ENCODE results near the gene CDH24. TPM values are rescaled to one million over a fixed set of nuclear protein-coding genes. Genes with fewer than 3 reads are reported as not detected.

CDH24 gene
- polyA plus RNA-seq, 1 donor from 2014 or later: 31.7 TPM

DNA sequence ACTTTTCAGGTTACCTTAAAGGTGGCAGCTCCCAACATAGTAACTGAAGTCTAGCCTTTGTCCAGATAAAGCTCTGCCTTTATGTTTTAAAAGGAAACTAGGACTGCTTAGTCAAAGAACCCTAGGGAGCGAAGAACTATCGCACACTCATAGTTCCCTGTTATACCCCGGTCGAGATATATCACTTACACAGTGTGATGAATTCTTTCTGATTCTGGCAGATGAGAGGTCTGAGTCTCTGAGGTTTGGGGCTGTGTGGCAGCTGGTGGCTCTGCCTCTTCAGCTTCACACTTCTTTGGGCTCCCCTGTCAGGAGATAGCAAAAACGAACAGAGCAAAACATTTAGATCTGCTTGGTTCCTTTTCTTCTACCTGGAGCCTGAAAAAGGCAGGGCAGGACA, 20.6 kb upstream of the CDH24 start:
- Histone ChIP-seq H3K9ac (ENCODE audit: low read length) (no peak overlapping the region), H2AFZ (ENCODE audit: low read depth, low read length) (no peak overlapping the region), H4K20me1 (ENCODE audit: insufficient read depth) (no peaks in the 10 kb centered on the region), H3K36me3 (ENCODE audit: insufficient read depth, low read length) (peaks cover 19% of the 10 kb centered on the region), H3K4me3 (ENCODE audit: low read length) (no peak overlapping the region), H3K9me2 (ENCODE audit: insufficient read depth, low read length) (no peaks in the 10 kb centered on the region), H3K79me2 (replicated peaks; ENCODE audit: insufficient read depth, low read length) (no peaks in the 10 kb centered on the region), H3K27me3 (ENCODE audit: insufficient read depth, low read depth, low read length) (no peaks in the 10 kb centered on the region), H3K9me3 (ENCODE audit: low read length) (no peaks in the 10 kb centered on the region), H3K4me2 (ENCODE audit: low read length) (no peak overlapping the region), H3K27ac (ENCODE audit: low read length) (no peak overlapping the region), H3F3A (ENCODE audit: insufficient read depth, low read length, poor library complexity, severe bottlenecking) (no peaks in the 10 kb centered on the region)
- TF ChIP-seq, protein P1, sequence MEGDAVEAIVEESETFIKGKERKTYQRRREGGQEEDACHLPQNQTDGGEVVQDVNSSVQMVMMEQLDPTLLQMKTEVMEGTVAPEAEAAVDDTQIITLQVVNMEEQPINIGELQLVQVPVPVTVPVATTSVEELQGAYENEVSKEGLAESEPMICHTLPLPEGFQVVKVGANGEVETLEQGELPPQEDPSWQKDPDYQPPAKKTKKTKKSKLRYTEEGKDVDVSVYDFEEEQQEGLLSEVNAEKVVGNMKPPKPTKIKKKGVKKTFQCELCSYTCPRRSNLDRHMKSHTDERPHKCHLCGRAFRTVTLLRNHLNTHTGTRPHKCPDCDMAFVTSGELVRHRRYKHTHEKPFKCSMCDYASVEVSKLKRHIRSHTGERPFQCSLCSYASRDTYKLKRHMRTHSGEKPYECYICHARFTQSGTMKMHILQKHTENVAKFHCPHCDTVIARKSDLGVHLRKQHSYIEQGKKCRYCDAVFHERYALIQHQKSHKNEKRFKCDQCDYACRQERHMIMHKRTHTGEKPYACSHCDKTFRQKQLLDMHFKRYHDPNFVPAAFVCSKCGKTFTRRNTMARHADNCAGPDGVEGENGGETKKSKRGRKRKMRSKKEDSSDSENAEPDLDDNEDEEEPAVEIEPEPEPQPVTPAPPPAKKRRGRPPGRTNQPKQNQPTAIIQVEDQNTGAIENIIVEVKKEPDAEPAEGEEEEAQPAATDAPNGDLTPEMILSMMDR (IDR thresholded peaks at IDR 0.05; ENCODE audit: poor library complexity, severe bottlenecking): no peak
- TF ChIP-seq RAD21 (conservative IDR thresholded peaks at IDR 0.05): no peak
- TF ChIP-seq EP300 (conservative IDR thresholded peaks at IDR 0.05; ENCODE audit: poor library complexity, severe bottlenecking): no peak
- TF ChIP-seq POLR2AphosphoS5 (IDR thresholded peaks at IDR 0.05): no peak
- TF ChIP-seq, protein P2, sequence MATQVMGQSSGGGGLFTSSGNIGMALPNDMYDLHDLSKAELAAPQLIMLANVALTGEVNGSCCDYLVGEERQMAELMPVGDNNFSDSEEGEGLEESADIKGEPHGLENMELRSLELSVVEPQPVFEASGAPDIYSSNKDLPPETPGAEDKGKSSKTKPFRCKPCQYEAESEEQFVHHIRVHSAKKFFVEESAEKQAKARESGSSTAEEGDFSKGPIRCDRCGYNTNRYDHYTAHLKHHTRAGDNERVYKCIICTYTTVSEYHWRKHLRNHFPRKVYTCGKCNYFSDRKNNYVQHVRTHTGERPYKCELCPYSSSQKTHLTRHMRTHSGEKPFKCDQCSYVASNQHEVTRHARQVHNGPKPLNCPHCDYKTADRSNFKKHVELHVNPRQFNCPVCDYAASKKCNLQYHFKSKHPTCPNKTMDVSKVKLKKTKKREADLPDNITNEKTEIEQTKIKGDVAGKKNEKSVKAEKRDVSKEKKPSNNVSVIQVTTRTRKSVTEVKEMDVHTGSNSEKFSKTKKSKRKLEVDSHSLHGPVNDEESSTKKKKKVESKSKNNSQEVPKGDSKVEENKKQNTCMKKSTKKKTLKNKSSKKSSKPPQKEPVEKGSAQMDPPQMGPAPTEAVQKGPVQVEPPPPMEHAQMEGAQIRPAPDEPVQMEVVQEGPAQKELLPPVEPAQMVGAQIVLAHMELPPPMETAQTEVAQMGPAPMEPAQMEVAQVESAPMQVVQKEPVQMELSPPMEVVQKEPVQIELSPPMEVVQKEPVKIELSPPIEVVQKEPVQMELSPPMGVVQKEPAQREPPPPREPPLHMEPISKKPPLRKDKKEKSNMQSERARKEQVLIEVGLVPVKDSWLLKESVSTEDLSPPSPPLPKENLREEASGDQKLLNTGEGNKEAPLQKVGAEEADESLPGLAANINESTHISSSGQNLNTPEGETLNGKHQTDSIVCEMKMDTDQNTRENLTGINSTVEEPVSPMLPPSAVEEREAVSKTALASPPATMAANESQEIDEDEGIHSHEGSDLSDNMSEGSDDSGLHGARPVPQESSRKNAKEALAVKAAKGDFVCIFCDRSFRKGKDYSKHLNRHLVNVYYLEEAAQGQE (IDR thresholded peaks at IDR 0.05; ENCODE audit: borderline replicate concordance): no peak
- TF ChIP-seq TAF1 (IDR thresholded peaks at IDR 0.05; ENCODE audit: low read depth): no peak
- TF ChIP-seq MXI1 (conservative IDR thresholded peaks at IDR 0.05; ENCODE audit: poor library complexity, severe bottlenecking): no peak
- TF ChIP-seq SMC3 (conservative IDR thresholded peaks at IDR 0.05; ENCODE audit: poor library complexity): no peak
- no peak for TF ChIP-seq EZH2 (IDR thresholded peaks at IDR 0.05; ENCODE audit: borderline replicate concordance, insufficient read depth, low read length, poor library complexity, severe bottlenecking)

DNA sequence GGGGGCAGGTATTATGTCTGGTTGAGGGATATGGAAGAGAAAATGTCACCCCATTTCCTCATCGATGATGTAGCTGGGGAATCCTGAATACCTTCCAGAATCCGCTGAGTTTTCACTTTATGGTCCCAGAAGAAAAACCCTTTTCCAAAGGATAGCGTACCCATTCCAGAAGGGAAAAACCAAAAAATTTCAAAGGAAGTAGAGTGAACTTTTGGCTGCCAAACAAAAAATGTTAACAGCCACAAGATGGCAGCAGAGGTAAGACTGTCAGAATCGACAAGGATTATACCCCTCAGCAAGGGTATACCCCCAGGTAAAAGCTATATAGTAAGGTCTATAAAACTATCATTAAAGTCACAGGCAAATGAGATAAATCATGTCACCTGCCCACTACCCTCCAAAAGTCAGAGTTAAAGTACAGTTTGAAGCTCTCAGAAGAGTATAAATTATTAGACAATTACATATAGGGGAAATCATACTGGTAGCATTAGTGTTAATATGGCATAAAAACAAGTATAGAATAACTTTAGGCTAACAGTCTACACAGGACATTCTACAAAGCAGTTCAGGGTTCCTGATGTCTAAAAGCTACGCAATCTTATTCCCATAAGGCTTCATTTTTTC, 19.6 kb upstream of the CDH24 start:
- H3K9me2 ChIP-seq (ENCODE audit: insufficient read depth, low read length): no peaks in the 10 kb centered on the region
- peaks cover 19% of the 10 kb centered on the region for H3K36me3 ChIP-seq (ENCODE audit: insufficient read depth, low read length)
- H4K20me1 ChIP-seq (ENCODE audit: insufficient read depth): no peaks in the 10 kb centered on the region
- H3K4me2 ChIP-seq (ENCODE audit: low read length): no peak overlapping the region
- peaks cover 9% of the 10 kb centered on the region for H3K79me2 ChIP-seq (replicated peaks; ENCODE audit: insufficient read depth, low read length)
- TF ChIP-seq RAD21 (conservative IDR thresholded peaks at IDR 0.05): peak; percentile 55
- TF ChIP-seq EZH2 (IDR thresholded peaks at IDR 0.05; ENCODE audit: borderline replicate concordance, insufficient read depth, low read length, poor library complexity, severe bottlenecking): no peak
- no peak for TF ChIP-seq EP300 (conservative IDR thresholded peaks at IDR 0.05; ENCODE audit: poor library complexity, severe bottlenecking)
- TF ChIP-seq, protein P2 (IDR thresholded peaks at IDR 0.05; ENCODE audit: borderline replicate concordance): no peak
- peak; percentile 64 for TF ChIP-seq SMC3 (conservative IDR thresholded peaks at IDR 0.05; ENCODE audit: poor library complexity)
- no peak for TF ChIP-seq MXI1 (conservative IDR thresholded peaks at IDR 0.05; ENCODE audit: poor library complexity, severe bottlenecking)
- TF ChIP-seq, protein P1 (IDR thresholded peaks at IDR 0.05; ENCODE audit: poor library complexity, severe bottlenecking): peak; percentile 74
- no peak for TF ChIP-seq TAF1 (IDR thresholded peaks at IDR 0.05; ENCODE audit: low read depth)
- no peak for TF ChIP-seq POLR2AphosphoS5 (IDR thresholded peaks at IDR 0.05)
- H3K4me3 ChIP-seq (ENCODE audit: low read length): no peak overlapping the region
- no peak overlapping the region for H3K27ac ChIP-seq (ENCODE audit: low read length)
- no peaks in the 10 kb centered on the region for H3K27me3 ChIP-seq (ENCODE audit: insufficient read depth, low read depth, low read length)
- H3K9ac ChIP-seq (ENCODE audit: low read length): no peak overlapping the region
- H3K9me3 ChIP-seq (ENCODE audit: low read length): no peaks in the 10 kb centered on the region
- H3F3A ChIP-seq (ENCODE audit: insufficient read depth, low read length, poor library complexity, severe bottlenecking): no peaks in the 10 kb centered on the region
- H2AFZ ChIP-seq (ENCODE audit: low read depth, low read length): no peak overlapping the region
